Cerebellar nuclear complex (tissue), 1 donor: ENCODE data around the gene KRTAP1-5.
A peak's percentile ranks its signal among the peaks of the same experiment; 100 is the strongest.
"Not testable (repeated sequence)": the region's sequence is repeated elsewhere in the genome, so short reads cannot be mapped to it uniquely, and the experiment has no call there.

Experiments
- DNase-seq, 2 experiments: peaks; one replicate each; lab custom pipeline; 2025; lab: John Stamatoyannopoulos, UW

Gene KRTAP1-5

DNA sequence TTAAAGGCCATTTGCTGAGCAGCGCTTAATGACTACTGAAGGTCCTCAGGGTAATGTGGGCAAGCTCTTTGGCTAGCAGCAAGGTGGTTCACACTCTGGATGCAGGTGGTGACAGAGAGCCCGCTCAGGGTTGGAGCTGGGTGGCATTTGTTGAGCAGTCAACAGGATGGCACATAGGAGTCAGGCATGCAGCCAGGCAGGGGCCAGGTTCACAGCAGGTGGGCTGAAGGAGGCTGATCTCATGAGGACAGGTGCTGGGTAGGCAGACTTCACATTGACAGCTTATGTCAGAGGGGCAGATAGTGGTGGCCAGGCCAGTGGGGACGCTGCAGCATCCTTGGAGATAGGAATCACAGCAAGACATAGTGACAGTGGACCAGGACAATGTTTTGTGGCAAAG, 22.6 kb downstream of the KRTAP1-5 start:
- no peak for DNase-seq

DNA sequence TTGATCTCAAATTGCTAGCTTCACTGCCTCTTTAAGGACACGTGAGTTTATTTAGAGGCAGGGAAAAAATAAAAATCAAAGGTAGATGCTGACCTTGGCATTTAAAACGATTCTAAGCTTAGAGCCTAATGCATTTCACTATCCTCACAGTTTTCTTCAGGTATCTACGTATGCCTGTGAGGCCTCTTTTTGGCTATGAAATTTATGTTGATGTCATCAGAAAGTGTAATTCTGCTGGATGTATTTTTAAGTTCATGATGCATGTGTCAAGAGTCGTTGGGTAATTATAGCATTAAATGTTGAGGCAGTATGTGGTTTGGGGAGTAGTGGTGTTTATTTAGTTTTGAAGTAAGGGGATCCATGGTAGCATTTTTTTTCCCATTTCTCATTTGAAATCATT, 23.1 kb downstream of the KRTAP1-5 start:
- no peak for DNase-seq

DNA sequence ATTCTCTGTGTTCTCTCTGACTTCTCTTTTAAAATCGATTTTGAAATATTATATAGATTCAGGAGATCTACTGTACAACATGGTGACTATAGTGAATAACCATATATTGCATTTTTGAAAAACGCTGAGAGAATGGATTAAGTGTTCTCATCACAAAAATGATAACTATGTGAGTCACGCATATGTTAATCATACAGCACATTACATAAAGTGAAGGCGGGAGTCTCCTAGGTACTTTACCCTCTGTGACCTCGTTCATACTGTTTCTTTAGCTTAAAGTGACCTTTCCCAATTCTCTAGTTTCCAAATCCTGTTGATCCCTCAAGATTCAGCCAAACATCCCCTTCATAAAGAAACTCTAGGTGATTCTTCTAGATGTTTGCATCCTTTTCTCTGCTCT, 24.2 kb downstream of the KRTAP1-5 start:
- DNase-seq = no peak

DNA sequence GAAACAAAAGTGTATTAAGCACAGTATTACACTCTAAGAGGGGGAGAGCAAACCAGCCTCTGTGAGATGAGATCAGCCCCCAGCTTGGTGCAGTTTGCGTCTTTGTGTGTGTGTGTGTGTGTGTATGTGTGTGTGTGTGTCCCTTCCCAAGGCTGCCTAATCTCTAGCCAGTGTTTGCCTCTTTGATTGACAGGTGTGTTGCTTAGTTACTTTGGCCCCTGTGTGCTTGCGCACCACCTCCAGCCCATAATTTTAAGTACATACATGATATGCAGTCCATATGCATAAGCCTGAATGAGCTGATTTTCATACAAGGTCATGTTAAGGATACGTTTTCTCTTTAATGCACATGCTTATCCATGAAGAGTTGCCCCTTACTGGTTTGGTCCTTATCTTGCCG, 25.2 kb downstream of the KRTAP1-5 start:
- DNase-seq = no peak

DNA sequence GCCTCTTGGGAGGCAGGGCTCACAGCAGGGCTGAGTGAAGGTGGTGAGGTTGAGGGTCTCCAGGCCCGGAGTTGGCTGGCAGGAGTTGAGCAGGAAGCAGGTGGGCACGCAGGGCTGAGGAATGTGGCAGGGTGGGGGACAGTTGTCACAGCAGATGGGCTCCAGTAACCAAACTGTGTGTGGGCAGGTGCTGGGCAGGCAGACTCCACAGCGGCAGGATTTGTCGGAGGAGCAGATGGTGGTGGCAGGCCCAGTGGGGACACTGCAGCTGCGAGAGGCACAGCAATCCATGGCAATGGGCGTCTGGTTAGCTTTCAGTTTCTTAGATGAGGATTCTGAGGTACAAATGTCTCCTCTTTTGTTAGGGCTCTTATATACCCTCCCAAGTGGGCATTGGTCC, 27.4 kb downstream of the KRTAP1-5 start, which contains the start of gene KRTAP3-2:
KRTAP3-2 (minus strand) TSS at position 344 of the 400 bp plus-strand sequence; CDS start at position 291, 53 bp downstream.
- not testable (repeated sequence) for DNase-seq

DNA sequence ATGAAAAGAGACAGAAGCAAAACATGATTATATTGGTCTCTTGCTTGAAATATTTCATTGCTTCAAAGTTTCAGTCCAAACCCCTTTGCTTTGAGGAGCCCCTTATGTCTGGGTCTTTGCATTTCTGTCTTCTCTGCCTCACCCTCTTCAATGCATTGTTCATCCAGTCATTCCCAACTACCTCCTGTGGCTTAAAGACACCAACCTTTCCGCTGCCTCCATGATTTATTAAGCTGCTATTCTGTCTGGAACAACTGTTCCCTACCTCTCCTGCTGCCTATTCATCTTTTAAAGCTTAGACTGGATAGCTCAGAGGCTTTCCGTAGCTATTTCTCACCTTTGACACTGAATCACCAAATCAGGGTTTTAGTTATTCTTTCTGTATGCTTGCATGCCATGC, 29.6 kb downstream of the KRTAP1-5 start:
- DNase-seq = no peak

DNA sequence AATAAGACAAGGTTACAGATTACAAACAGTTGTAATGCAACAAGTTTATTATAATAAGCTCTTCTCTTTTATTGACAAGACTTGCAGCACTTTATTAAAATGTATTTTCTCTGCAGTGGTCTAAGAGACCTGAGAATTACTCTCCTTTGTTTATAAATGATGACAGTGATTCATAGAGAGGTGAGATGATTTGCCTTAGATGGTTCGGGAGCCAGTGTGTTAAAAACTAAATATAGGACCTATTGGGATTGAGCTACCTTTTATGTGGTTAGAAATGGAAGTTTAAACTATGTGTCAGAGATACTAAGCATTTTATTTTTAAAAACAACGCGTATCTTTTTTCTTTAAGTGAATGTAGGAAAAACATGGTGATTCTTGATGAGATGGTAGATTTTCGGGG, 30.2 kb downstream of the KRTAP1-5 start:
- no peak for DNase-seq

DNA sequence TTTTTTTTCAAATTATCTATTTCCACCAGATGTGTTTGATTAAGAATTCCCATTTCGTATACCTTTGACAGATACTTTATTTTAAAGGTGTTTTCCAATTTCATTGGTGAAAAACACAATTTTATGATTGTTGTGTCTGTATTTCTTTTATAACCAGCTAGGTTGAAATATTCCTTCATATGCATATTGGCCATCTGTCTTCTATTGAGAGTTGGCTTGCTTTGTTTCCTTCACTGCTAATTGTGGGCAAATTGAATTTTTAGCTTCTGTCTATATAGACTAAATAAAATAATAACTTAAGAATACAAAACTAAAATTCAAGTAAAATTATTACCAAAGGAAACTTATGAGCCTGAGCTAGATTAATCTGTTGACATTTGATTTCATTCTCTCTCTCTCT, 31.9 kb downstream of the KRTAP1-5 start:
- no peak for DNase-seq

DNA sequence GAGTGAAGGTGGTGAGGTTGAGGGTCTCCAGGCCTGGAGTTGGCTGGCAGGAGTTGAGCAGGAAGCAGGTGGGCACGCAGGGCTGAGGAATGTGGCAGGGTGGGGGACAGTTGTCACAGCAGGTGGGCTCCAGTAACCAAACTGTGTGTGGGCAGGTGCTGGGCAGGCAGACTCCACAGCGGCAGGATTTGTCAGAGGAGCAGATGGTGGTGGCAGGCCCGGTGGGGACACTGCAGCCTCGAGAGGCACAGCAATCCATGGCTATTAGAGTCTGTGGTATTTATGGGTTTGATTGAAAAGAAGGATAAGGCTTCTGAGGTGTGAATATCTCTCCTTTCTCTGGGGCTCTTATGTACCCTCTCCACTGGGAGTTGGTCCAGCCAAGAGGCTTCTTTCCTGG, 33.2 kb downstream of the KRTAP1-5 start, which contains the start of gene KRTAP3-3:
KRTAP3-3 (minus strand) TSS at position 326 of the 400 bp plus-strand sequence; CDS start at position 259, 67 bp downstream.
- DNase-seq = no peak

DNA sequence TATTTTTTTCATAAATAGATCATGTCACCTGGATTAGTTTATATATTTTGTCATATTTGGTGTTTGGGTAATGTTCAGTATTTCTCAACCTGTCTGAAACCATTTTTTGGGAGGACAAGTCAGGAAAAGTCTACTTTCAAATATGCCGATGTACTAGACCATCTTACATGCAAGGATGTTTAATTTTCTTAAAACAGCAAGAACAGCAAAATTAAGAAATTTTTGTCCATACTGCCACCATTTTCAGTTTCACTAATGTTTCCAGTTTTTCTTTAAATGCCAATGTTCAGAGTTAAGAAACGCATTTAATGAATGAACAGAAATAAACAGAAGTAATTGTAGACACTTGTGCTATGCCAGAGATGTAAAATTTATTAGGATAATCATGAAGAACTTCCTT, 33.9 kb downstream of the KRTAP1-5 start:
- no peak for DNase-seq

DNA sequence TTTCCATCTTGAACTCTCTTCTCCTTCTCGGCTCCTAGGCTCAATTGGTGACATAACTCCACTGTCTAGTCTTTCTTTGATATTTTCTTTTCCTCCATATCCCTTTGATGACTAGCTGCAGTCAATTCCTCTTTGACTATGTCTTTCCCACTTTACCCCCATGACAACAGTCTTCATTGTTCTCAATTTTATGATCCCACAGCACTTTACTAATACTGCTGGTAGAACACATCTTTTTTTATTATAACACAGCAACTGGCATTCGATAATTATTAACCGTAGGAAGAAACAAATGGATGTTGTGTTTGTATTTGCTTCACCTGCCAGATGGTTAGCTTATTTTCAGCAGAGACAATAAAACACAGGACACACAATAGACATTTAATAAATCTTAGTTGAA, 34.3 kb downstream of the KRTAP1-5 start:
- no peak for DNase-seq

DNA sequence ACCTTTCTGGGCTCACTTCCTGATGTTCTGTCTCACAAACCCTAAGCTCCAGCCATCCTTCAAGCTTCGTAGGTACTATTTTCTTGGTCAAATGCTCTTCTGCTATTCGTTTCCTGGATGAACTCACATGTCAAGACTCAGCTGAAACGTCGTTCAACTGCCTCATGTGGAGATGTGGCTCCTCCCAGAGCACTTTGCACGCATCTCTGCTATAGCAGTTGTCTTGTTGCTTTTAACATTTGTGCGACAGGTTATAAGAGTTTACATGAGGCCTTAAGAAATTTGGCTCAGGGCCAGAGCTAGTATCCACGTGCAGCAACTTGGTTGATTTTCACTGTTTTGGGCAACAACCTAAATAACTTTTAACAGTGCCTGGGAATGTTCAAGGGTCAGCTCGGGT, 40.1 kb downstream of the KRTAP1-5 start:
- no peak for DNase-seq

DNA sequence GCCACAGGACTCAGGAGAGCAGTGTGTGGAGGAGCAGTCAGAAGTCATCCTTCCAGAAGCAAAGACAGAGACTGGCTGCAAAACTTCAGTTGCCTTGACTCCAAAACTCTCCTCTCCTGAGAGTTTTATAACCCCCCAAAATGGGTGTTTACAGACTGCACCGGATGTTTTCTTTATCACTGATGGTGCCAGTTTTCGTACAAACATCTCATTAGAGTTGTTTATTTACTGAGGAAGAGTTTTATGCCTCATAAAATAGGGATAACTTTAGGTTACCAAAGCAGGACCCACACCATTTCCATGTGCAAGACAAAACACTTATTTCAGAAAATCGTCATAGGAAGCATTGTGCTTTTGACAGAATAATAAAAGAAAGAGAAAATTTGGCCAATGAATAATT, 42.8 kb downstream of the KRTAP1-5 start, which contains the start of gene KRT40:
KRT40 (minus strand) TSS at position 101 of the 400 bp plus-strand sequence; CDS start at position 48, 53 bp downstream.
- DNase-seq = no peak

DNA sequence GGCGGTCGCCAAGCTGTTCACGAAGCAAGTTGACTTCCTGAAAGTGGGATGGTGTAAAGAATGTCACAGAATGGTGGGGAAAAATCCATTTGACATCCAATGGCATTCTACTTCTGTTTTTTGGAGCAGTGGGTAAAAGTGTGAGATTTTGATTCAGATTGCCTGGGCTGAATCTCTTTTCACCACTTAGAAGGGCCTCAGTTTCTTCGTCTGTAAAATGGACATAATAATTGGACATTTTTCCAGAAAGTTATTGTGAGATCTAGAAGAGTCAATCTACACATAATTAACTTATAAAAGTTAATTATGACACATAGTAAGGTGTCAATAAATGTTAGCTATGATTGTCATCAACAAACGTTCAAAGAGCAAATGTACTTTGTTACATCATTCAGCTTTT, 45.9 kb downstream of the KRTAP1-5 start:
- no peak for DNase-seq

DNA sequence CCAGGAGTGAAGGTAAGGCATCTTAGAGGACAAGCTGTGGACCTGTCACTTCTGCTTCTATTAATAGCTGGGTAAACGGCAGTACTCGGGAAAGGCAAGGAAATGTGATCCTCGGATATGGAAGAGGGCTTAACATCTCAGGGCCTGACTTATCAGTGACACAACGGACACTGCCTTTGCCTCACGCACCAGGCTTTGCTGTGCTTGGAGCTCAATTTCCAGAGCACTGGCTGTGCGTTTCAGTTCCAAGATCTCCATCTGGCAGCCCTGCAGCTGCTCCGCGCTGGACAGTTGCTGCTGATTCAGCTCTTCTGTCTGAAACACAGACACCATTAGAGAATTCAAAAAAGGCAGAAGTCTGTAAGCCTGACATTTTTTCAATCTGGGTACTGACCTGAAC, 46.4 kb downstream of the KRTAP1-5 start:
- DNase-seq = peak in 1 of 2 experiments; percentile 1

DNA sequence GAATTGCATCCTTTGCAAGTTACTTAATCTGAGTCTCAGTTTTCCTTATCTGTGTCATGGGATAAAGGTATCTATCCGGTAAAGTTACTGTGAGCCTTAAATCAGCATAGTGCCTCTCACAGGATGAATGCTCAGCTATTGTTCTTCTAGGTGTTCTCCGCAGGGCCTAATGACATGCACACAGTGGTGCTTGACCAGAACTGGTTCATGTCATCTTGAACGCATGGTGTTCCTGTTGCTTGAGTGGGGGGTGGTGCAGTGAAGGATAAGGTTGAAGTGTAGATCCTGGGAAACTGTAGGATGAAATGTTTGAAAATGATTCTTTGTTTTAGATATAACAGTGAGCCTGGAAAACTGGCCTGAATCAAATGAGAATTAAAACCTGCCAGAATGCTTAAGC, 46.9 kb downstream of the KRTAP1-5 start:
- DNase-seq = no peak

DNA sequence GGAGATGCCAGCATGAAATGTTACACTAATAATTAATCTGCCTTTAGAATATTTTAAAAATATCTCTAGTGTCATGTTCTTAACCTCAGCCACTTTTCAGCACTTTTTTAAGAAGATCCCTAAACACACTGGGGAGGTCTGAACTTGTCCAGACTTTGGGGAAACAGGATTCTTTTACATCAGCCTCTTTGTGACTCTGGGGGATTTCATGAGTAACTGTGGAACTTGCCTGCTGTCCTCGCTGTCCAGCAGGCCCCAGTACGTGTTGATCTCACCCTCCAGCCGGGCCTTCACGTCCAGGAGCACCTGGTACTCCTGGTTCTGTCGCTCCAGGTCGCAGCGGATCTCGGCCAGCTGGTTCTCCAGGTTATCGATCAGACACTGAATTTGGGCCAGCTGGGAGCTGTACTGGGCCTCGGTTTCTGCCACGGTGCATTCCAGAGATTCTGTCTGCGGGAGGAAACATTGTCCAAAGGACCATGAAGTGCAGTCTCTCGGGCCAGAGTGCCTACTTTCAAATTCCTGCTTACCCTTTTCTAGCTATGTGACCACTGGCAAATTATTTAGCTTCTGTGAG, 48.3 kb downstream of the KRTAP1-5 start:
- no peak for DNase-seq
